HUDEP-2 (cell line): ENCODE results near the gene SERPINA1.

Experiments used
- DNase-seq, 76 experiments: peaks; one replicate each; lab custom pipeline; 2025; ENCODE audit not compliant: unreplicated experiment in 76 of 76; lab: John Stamatoyannopoulos, UW

The SERPINA1 gene

DNA sequence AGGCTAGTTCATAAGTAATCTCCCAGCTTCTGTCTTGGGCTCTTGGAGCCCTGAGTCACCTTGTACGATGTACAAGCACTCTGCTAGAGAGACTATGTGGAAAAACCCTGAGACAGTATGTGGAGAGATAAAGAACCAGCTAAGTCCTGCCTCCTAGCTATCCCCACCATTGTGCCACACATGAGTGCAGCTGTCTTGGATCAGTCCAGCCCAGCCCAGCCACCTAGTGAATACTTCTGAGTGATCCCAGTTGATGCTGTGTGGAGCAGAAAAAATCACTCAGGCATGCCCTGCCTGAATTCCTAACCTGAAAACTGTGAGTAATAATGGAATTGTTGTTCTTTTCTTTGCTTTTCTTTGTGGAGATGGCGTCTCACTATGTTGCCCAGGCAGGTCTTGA is 60.2 kb downstream of the SERPINA1 start:
- DNase-seq, result no peak
